PFSK-1 (cell line): ENCODE measurements around the gene DIPK1A.

ENCODE experiments used
- SIN3A ChIP-seq: IDR thresholded peaks from 2 replicates; pipeline ENCODE4 v1.6.1; 2012; ENCODE audit warnings: mild to moderate bottlenecking, low read length, moderate library complexity, borderline replicate concordance; ENCODE audit not compliant: insufficient read depth
- TAF1 ChIP-seq: IDR thresholded peaks from 2 replicates; pipeline ENCODE4 v1.6.1; 2012; ENCODE audit warnings: low read length, control low read depth, borderline replicate concordance; ENCODE audit not compliant: insufficient read depth
- TF ChIP-seq, protein P1 (sequence below), 2 experiments: IDR thresholded peaks; 2 replicates each; pipeline versions ENCODE4 v1.6.1 to v1.8.0; 2011 to 2012; ENCODE audit warnings: low read depth in 2 of 2, low read length in 2 of 2, control low read depth in 1 of 2, inconsistent platforms in 1 of 2, mild to moderate bottlenecking in 1 of 2, moderate library complexity in 1 of 2; ENCODE audit not compliant: insufficient read depth in 1 of 2

DNA sequence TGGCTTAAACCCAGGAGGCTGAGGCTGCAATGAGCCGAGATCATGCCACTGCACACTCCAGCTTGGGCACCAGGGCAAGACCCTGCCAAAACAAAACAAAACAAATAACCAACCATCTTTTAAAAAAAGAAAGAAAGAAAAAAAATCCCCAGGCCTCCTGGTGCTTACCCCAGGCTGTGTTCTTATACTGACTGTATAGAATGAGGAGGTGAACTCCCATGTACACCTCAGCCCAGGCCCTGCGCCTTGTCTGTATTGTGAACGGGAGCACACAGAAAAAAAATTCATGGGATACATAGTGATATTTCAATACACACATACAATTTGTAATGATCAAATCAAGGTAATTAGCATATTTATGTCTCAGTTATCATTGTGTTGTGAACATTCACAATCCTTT lies 115.4 kb downstream of the DIPK1A start:
- no peak for TF ChIP-seq TAF1
- no peak for TF ChIP-seq SIN3A
- TF ChIP-seq, protein P1, sequence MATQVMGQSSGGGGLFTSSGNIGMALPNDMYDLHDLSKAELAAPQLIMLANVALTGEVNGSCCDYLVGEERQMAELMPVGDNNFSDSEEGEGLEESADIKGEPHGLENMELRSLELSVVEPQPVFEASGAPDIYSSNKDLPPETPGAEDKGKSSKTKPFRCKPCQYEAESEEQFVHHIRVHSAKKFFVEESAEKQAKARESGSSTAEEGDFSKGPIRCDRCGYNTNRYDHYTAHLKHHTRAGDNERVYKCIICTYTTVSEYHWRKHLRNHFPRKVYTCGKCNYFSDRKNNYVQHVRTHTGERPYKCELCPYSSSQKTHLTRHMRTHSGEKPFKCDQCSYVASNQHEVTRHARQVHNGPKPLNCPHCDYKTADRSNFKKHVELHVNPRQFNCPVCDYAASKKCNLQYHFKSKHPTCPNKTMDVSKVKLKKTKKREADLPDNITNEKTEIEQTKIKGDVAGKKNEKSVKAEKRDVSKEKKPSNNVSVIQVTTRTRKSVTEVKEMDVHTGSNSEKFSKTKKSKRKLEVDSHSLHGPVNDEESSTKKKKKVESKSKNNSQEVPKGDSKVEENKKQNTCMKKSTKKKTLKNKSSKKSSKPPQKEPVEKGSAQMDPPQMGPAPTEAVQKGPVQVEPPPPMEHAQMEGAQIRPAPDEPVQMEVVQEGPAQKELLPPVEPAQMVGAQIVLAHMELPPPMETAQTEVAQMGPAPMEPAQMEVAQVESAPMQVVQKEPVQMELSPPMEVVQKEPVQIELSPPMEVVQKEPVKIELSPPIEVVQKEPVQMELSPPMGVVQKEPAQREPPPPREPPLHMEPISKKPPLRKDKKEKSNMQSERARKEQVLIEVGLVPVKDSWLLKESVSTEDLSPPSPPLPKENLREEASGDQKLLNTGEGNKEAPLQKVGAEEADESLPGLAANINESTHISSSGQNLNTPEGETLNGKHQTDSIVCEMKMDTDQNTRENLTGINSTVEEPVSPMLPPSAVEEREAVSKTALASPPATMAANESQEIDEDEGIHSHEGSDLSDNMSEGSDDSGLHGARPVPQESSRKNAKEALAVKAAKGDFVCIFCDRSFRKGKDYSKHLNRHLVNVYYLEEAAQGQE (IDR thresholded peaks at IDR 0.05; ENCODE audit: insufficient read depth in 1 of 2, low read depth in 2 of 2, low read length in 2 of 2): no peak
